Measurements from ENCODE around the gene SLIT3. TPM values are rescaled to one million over a fixed set of nuclear protein-coding genes. Genes with fewer than 3 reads are reported as not detected.

The SLIT3 gene
- total and polyA plus RNA-seq, 9 of the 15 experiments (the other 6 are each of a cell fraction or from before 2014, with no cell fraction given), result 0.01 to 0.04 TPM; not detected in 7

DNA sequence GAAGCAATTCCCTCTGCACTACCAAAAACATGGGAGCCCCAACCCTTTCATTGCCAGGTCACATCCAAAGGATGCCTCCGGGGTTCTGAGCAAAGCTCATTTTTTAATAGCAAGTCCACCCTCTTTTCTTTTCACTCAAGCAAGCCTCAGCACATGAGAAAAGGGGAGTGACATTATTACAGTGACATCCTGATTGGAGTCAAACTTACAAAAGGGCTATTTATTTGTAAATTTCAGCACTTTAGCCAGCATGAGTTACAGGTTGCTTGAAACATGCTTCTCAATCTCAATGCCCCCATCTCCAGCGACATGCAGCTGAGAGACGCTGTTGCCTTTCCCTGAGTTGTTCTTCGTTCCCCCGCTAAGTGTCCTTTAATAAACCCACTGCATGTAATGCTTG is 483.3 kb downstream of the SLIT3 start:
- Histone ChIP-seq H3K9me1 (ENCODE audit: control insufficient read depth, insufficient read depth, low read length) (no peaks in the 10 kb centered on the region), H3K27me3 (ENCODE audit: control insufficient read depth in 2 of 2, insufficient read depth in 2 of 2, low read length in 2 of 2) (peaks cover 13 to 33% of the 10 kb centered on the region in 2 experiments), H3K27ac (ENCODE audit: extremely low read depth, low read depth, low read length) (no peak overlapping the region), H3K79me2 (ENCODE audit: control insufficient read depth, insufficient read depth, low read length) (no peaks in the 10 kb centered on the region), H3K36me3 (ENCODE audit: control insufficient read depth, insufficient read depth, low read length) (no peaks in the 10 kb centered on the region), H3K4me3 (no peak overlapping the region), H3K9ac (ENCODE audit: insufficient read depth in 1 of 2, low read depth in 2 of 2, low read length in 2 of 2) (no peak overlapping the region), H4K20me1 (replicated peaks; ENCODE audit: control insufficient read depth, insufficient read depth, low read length) (no peaks in the 10 kb centered on the region), H2AFZ (ENCODE audit: low read depth, low read length) (no peak overlapping the region), H3K4me1 (replicated peaks in 1 of 2; ENCODE audit: control insufficient read depth in 2 of 2, insufficient read depth in 2 of 2, low read length in 2 of 2) (peaks cover 0 to 13% of the 10 kb centered on the region in 2 experiments; a peak in 2 of 5 replicates), H3K9me3 (replicated peaks; ENCODE audit: control insufficient read depth, insufficient read depth, low read depth, low read length) (no peaks in the 10 kb centered on the region), H3K4me2 (ENCODE audit: insufficient read depth, low read length) (no peak overlapping the region)
- TF ChIP-seq SIN3A (IDR thresholded peaks at IDR 0.05; ENCODE audit: borderline replicate concordance in 2 of 2, control insufficient read depth in 1 of 2, low read depth in 2 of 2, low read length in 2 of 2) (no peak), ZNF140 (CRISPR knock-in tag; IDR thresholded peaks at IDR 0.05) (no peak), FUS (optimal IDR thresholded peaks at IDR 0.05; ENCODE audit: low read depth, low read length) (no peak), CBX3 (IDR thresholded peaks at IDR 0.05; ENCODE audit: borderline replicate concordance in 1 of 2, low read length in 2 of 2) (no peak)
- TF ChIP-seq, protein P1, sequence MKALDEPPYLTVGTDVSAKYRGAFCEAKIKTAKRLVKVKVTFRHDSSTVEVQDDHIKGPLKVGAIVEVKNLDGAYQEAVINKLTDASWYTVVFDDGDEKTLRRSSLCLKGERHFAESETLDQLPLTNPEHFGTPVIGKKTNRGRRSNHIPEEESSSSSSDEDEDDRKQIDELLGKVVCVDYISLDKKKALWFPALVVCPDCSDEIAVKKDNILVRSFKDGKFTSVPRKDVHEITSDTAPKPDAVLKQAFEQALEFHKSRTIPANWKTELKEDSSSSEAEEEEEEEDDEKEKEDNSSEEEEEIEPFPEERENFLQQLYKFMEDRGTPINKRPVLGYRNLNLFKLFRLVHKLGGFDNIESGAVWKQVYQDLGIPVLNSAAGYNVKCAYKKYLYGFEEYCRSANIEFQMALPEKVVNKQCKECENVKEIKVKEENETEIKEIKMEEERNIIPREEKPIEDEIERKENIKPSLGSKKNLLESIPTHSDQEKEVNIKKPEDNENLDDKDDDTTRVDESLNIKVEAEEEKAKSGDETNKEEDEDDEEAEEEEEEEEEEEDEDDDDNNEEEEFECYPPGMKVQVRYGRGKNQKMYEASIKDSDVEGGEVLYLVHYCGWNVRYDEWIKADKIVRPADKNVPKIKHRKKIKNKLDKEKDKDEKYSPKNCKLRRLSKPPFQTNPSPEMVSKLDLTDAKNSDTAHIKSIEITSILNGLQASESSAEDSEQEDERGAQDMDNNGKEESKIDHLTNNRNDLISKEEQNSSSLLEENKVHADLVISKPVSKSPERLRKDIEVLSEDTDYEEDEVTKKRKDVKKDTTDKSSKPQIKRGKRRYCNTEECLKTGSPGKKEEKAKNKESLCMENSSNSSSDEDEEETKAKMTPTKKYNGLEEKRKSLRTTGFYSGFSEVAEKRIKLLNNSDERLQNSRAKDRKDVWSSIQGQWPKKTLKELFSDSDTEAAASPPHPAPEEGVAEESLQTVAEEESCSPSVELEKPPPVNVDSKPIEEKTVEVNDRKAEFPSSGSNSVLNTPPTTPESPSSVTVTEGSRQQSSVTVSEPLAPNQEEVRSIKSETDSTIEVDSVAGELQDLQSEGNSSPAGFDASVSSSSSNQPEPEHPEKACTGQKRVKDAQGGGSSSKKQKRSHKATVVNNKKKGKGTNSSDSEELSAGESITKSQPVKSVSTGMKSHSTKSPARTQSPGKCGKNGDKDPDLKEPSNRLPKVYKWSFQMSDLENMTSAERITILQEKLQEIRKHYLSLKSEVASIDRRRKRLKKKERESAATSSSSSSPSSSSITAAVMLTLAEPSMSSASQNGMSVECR (CRISPR knock-in tag; IDR thresholded peaks at IDR 0.05), result no peak
- TF ChIP-seq, protein P2, sequence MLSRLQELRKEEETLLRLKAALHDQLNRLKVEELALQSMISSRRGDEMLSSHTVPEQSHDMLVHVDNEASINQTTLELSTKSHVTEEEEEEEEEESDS (CRISPR knock-in tag; IDR thresholded peaks at IDR 0.05), result no peak
- WGBS (ENCODE audit: insufficient coverage, low coverage, missing lambda C conversion rate), result 8% methylated on average over 5 of the region's 5 CpGs
- intact Hi-C loops (cut with micrococcal nuclease), result no loop called here
- ChIA-PET POLR2A (interaction anchor here (0.6 kb wide), 1 partner anchor 1826 kb away, joined by 4 read pairs; no protein-coding TSS in a partner anchor), CTCF (ENCODE audit: low intra/inter-chr PET ratio) (no interaction called here)
- DNase-seq (ENCODE audit: extremely low read depth in 1 of 4, low spot score in 3 of 4), result no peak
- no peak for ATAC-seq
- no TSS peak for BruUV-seq (replicated peaks)
- in situ Hi-C loops (cut with MboI), result no loop called here
- no peak for FAIRE-seq
